ENCODE data around the gene RBCK1. TPM values are rescaled to one million over a fixed set of nuclear protein-coding genes. Genes with fewer than 3 reads are reported as not detected.
"Not testable (repeated sequence)": the region's sequence is repeated elsewhere in the genome, so short reads cannot be mapped to it uniquely, and the experiment has no call there.

The RBCK1 gene
- total RNA-seq, 1 donor from 2014 or later, result 100 TPM

DNA sequence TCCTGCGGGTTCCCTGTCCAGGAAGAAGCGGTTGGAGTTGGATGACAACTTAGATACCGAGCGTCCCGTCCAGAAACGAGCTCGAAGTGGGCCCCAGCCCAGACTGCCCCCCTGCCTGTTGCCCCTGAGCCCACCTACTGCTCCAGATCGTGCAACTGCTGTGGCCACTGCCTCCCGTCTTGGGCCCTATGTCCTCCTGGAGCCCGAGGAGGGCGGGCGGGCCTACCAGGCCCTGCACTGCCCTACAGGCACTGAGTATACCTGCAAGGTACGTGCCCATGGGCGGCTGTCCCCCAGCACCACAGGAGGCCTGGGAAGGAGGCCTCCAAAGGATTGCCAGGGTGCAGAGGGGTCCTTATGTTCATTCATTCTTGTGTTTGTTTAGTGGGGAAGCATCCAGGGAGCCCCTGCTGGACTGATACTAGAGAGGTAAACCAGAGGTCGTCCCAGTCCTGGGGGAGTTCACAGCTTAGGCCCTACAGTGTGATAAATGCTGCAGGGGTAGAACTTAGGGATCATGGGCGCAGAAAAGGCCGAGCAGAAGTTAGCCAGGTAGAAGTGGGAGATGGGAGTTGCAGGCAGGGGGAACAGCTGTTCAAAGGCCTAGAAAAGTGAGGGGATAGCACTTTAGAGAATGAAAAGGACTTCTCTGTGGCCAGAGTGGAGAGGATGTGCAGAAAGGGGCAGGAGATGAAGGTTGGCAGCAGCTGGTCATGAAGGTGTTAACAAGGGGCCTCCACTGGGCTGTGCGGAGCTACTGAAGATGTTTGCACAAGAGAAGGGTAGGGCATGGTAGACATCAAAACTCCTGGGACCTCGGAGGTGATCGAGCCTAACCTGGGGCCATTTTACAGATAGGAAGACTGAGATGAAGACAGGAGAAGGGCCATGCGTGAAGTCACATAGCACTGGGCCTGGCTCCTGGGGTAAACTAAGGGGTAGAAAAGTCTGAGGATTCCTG lies 19.8 kb upstream of the RBCK1 start:
- no peak overlapping the region for H3K27ac Mint-ChIP-seq
- no peaks in the 10 kb centered on the region for H3K27me3 Mint-ChIP-seq
- no peaks in the 10 kb centered on the region for H3K9me3 Mint-ChIP-seq
- peaks cover 59% of the 10 kb centered on the region for H3K36me3 Mint-ChIP-seq (ENCODE audit: low read depth)
- POLR2A ChIA-PET, result no interaction called here
- TF ChIP-seq, protein P1, sequence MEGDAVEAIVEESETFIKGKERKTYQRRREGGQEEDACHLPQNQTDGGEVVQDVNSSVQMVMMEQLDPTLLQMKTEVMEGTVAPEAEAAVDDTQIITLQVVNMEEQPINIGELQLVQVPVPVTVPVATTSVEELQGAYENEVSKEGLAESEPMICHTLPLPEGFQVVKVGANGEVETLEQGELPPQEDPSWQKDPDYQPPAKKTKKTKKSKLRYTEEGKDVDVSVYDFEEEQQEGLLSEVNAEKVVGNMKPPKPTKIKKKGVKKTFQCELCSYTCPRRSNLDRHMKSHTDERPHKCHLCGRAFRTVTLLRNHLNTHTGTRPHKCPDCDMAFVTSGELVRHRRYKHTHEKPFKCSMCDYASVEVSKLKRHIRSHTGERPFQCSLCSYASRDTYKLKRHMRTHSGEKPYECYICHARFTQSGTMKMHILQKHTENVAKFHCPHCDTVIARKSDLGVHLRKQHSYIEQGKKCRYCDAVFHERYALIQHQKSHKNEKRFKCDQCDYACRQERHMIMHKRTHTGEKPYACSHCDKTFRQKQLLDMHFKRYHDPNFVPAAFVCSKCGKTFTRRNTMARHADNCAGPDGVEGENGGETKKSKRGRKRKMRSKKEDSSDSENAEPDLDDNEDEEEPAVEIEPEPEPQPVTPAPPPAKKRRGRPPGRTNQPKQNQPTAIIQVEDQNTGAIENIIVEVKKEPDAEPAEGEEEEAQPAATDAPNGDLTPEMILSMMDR (IDR thresholded peaks at IDR 0.05), result no peak
- CTCF ChIA-PET, result no interaction called here
- DNase-seq, result no peak
- intact Hi-C loops (cut with micrococcal nuclease), result no loop called here
- peaks cover 2% of the 10 kb centered on the region for H3K4me1 Mint-ChIP-seq
- no peak overlapping the region for H3K4me3 Mint-ChIP-seq
- ATAC-seq (ENCODE audit: low read depth), result no peak

DNA sequence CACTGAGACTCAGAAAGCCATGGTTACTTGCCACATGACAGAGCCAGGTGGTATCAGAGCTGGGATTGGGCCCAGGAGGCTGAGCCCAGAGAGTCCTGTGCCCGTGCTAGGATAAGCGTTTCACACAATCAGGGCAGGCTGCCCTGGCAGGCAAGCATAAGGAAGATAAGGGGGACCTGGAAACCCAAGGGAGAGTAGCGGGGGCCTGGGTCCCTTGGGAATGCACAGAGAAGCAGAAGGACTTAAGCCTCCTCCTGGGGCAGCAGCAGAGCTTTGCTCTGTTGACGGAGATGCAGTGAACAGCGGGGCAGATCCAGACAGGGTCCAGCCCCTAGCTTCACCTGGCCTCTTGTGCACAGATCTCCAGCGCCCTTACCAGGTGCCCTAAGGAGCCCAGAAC lies 18.9 kb upstream of the RBCK1 start:
- Mint-ChIP-seq H3K4me1 (no peaks in the 10 kb centered on the region), H3K4me3 (no peak overlapping the region), H3K27ac (no peak overlapping the region), H3K9me3 (no peaks in the 10 kb centered on the region), H3K27me3 (no peaks in the 10 kb centered on the region), H3K36me3 (ENCODE audit: low read depth) (peaks cover 66% of the 10 kb centered on the region)
- TF ChIP-seq, protein P1 (IDR thresholded peaks at IDR 0.05), result no peak
- no peak for ATAC-seq (ENCODE audit: low read depth)
- DNase-seq, result no peak
- intact Hi-C loops (cut with micrococcal nuclease), result no loop called here
- CTCF ChIA-PET, result no interaction called here
- POLR2A ChIA-PET, result no interaction called here

DNA sequence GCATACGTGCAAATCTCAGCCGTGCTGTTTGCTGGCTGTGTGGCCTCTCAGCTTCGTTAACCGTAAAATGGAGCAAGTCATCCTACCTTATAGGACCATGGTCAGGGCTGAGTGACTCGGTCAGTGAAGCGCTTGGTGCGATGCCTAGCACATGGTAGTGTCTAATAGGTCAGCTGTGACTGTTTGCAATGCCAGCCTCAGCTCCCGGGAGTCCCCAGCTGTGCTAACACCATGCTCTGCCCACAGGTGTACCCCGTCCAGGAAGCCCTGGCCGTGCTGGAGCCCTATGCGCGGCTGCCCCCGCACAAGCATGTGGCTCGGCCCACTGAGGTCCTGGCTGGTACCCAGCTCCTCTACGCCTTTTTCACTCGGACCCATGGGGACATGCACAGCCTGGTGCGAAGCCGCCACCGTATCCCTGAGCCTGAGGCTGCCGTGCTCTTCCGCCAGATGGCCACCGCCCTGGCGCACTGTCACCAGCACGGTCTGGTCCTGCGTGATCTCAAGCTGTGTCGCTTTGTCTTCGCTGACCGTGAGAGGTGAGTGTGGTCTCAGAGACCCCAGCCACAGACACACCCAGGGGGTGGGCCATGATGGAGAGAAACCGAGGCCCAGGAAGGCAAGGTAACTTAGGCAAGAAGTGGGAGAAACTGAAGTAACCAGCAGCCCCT lies 16.9 kb upstream of the RBCK1 start:
- DNase-seq (no peak), ATAC-seq (ENCODE audit: low read depth) (no peak)
- Mint-ChIP-seq H3K27ac (no peak overlapping the region), H3K9me3 (no peaks in the 10 kb centered on the region), H3K27me3 (no peaks in the 10 kb centered on the region), H3K4me1 (no peaks in the 10 kb centered on the region), H3K4me3 (no peak overlapping the region), H3K36me3 (ENCODE audit: low read depth) (peaks cover 77% of the 10 kb centered on the region)
- ChIA-PET CTCF (interaction anchor here (0.7 kb wide), 1 partner anchor 239 kb away, joined by 3 read pairs; no protein-coding TSS in a partner anchor), POLR2A (interaction anchor here (0.7 kb wide), 1 partner anchor 263 kb away, joined by 3 read pairs; no protein-coding TSS in a partner anchor)
- intact Hi-C loops (cut with micrococcal nuclease), result no loop called here
- TF ChIP-seq, protein P1 (IDR thresholded peaks at IDR 0.05), result no peak

DNA sequence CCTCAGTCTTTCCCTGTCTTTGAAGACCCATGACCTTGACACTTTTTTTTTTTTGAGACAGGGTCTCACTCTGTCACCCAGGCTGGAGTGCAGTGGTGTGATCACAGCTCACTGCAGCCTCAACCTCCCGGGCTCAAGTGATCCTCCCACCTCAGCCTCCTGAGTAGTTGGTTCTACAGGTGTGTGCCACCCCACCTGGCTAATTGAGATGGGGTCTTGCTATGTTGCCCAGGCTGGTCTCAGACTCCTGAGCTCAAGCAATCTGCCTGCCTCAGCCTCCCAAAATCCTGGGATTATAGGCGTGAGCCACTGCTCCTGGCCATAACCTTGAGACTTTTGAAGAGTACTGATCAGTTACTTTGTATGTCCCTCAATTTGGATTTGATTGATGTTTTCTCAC lies 14.8 kb upstream of the RBCK1 start:
- H3K9me3 Mint-ChIP-seq; H3K27me3 Mint-ChIP-seq; DNase-seq; H3K27ac Mint-ChIP-seq; H3K4me1 Mint-ChIP-seq; ATAC-seq (ENCODE audit: low read depth); H3K4me3 Mint-ChIP-seq; CTCF ChIA-PET; intact Hi-C loops (cut with micrococcal nuclease): not testable (repeated sequence)
- POLR2A ChIA-PET, result interaction anchor here (0.6 kb wide), 1 partner anchor 11 kb away, joined by 3 read pairs; no protein-coding TSS in a partner anchor
- peaks cover 84% of the 10 kb centered on the region for H3K36me3 Mint-ChIP-seq (ENCODE audit: low read depth)

DNA sequence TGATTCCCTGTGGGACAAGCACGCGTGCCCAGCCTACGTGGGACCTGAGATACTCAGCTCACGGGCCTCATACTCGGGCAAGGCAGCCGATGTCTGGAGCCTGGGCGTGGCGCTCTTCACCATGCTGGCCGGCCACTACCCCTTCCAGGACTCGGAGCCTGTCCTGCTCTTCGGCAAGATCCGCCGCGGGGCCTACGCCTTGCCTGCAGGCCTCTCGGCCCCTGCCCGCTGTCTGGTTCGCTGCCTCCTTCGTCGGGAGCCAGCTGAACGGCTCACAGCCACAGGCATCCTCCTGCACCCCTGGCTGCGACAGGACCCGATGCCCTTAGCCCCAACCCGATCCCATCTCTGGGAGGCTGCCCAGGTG lies 11.9 kb upstream of the RBCK1 start:
- TF ChIP-seq, protein P1 (IDR thresholded peaks at IDR 0.05), result no peak
- ChIA-PET CTCF (no interaction called here), POLR2A (no interaction called here)
- ATAC-seq (ENCODE audit: low read depth) (no peak), DNase-seq (no peak)
- H3K27ac Mint-ChIP-seq, result no peak overlapping the region
- intact Hi-C loops (cut with micrococcal nuclease), result no loop called here
- H3K27me3 Mint-ChIP-seq, result no peaks in the 10 kb centered on the region
- no peak overlapping the region for H3K4me3 Mint-ChIP-seq
- H3K4me1 Mint-ChIP-seq, result no peaks in the 10 kb centered on the region
- H3K9me3 Mint-ChIP-seq, result no peaks in the 10 kb centered on the region
- H3K36me3 Mint-ChIP-seq (ENCODE audit: low read depth), result peaks cover 62% of the 10 kb centered on the region

Data from activated B cell treated with CpG ODN at 0.5 μM for 24 hours (primary cell).